OCI-LY7 (cell line): ENCODE results near the gene ZCCHC4. TPM values are rescaled to one million over a fixed set of nuclear protein-coding genes. Genes with fewer than 3 reads are reported as not detected.

ENCODE experiments used
- BruUV-seq: library from RNA; stranded (reverse); fragments of 400-500 nt; replicated peaks from 2 replicates; lab custom pipeline; 2021; lab: Mats Ljungman, UMichigan
- CTCF ChIA-PET: fragments of 300-600 bp; sonication (Branson Sonifier 250); formaldehyde crosslinking; loops from one replicate; lab custom pipeline; 2022; ENCODE audit warnings: antibody characterized with exemption; ENCODE audit not compliant: unreplicated experiment; lab: Charles Lee
- POLR2A ChIA-PET: fragments of 300-600 bp; sonication (Branson Sonifier 250); formaldehyde crosslinking; loops from one replicate; lab custom pipeline; 2022; ENCODE audit warnings: antibody characterized with exemption; lab: Charles Lee
- DNase-seq: peaks from one replicate; pipeline ENCODE4 v3.0.0-alpha.2; 2015; ENCODE audit warnings: low spot score
- H2AFZ ChIP-seq: fragments of 200-600 bp; sonication (generic), shearing (Covaris generic); 2 replicates; pipeline ENCODE4 v1.6.1; 2014; ENCODE audit warnings: mild to moderate bottlenecking, antibody characterized with exemption, low read length, moderate library complexity
- H3K27ac ChIP-seq: fragments of 200-600 bp; sonication (generic); 2 replicates; pipeline ENCODE4 v1.5.1; 2014; ENCODE audit warnings: mixed run types, low read depth, mild to moderate bottlenecking, moderate library complexity, low read length, inconsistent platforms; ENCODE audit not compliant: poor library complexity, severe bottlenecking
- H3K36me3 ChIP-seq: fragments of 200-600 bp; sonication (generic); 2 replicates; pipeline ENCODE4 v1.6.1; 2014; ENCODE audit warnings: mild to moderate bottlenecking, antibody characterized with exemption, low read length, moderate library complexity, mixed read lengths; ENCODE audit not compliant: insufficient read depth
- H3K4me1 ChIP-seq: fragments of 200-600 bp; sonication (generic); 2 replicates; pipeline ENCODE4 v1.5.1; 2014; ENCODE audit warnings: mild to moderate bottlenecking, low read length; ENCODE audit not compliant: insufficient read depth, poor library complexity, severe bottlenecking
- H3K4me2 ChIP-seq: fragments of 200-600 bp; sonication (generic); 2 replicates; pipeline ENCODE4 v1.6.1; 2014; ENCODE audit warnings: mild to moderate bottlenecking, low read length
- H3K4me3 ChIP-seq: fragments of 200-600 bp; sonication (generic); 2 replicates; pipeline ENCODE4 v1.5.1; 2014; ENCODE audit warnings: mild to moderate bottlenecking, low read depth, low read length; ENCODE audit not compliant: poor library complexity, severe bottlenecking
- H3K79me2 ChIP-seq: fragments of 200-600 bp; sonication (generic); 2 replicates; pipeline ENCODE4 v1.6.1; 2016; ENCODE audit warnings: low read depth, mild to moderate bottlenecking, low read length, moderate library complexity, mixed read lengths; ENCODE audit not compliant: insufficient read depth
- H3K9me2 ChIP-seq: fragments of 200-600 bp; sonication (generic); 2 replicates; pipeline ENCODE4 v1.6.1; 2016; ENCODE audit warnings: mild to moderate bottlenecking, low read length, mixed read lengths; ENCODE audit not compliant: insufficient read depth
- H3K9me3 ChIP-seq: fragments of 200-600 bp; sonication (generic); 2 replicates; pipeline ENCODE4 v1.6.1; 2014; ENCODE audit warnings: mild to moderate bottlenecking, mixed run types, low read length, mixed read lengths
- H4K20me1 ChIP-seq: fragments of 200-600 bp; sonication (generic); 2 replicates; pipeline ENCODE4 v1.6.1; 2014; ENCODE audit warnings: mild to moderate bottlenecking, antibody characterized with exemption, low read length, moderate library complexity, mixed read lengths; ENCODE audit not compliant: insufficient read depth
- EZH2phosphoT487 ChIP-seq: fragments of 200-600 bp; sonication (generic); IDR thresholded peaks from 2 replicates; pipeline ENCODE4 v1.6.1; 2018; ENCODE audit warnings: low read depth, borderline replicate concordance, mild to moderate bottlenecking, mixed run types, antibody characterized with exemption, low read length, moderate library complexity, mixed read lengths
- intact Hi-C: fragments of 100-400 bp; cut with micrococcal nuclease; formaldehyde crosslinking; loops from one replicate; pipeline ENCODE4 v1.10.0; 2022; ENCODE audit not compliant: unreplicated experiment
- total RNA-seq, 2 experiments: library from RNA; depleted of rRNA in 1 of 2; stranded (reverse); fragments of >200 nt in 1 of 2; shearing (Covaris generic) in 1 of 2; gene quantifications; 2 replicates each; pipeline ENCODE4 v1.2.3, GENCODE V29; 2014 to 2022
- TF ChIP-seq, protein P1 (sequence below): fragments of 200-600 bp; sonication (generic); conservative IDR thresholded peaks from 2 replicates; pipeline ENCODE4 v1.5.1; 2014; ENCODE audit warnings: mild to moderate bottlenecking, antibody characterized with exemption, low read length, moderate library complexity, mixed read lengths

Gene ZCCHC4
- total RNA-seq, 2 experiments from 2014 or later = 14.9 to 15.2 TPM

GRCh38 chr4:25280210-25280609, 32.4 kb upstream of the ZCCHC4 start:
- peaks cover 30% of the 10 kb centered on the region for H3K36me3 ChIP-seq
- H3K4me1 ChIP-seq = no peaks in the 10 kb centered on the region
- TF ChIP-seq, protein P1, sequence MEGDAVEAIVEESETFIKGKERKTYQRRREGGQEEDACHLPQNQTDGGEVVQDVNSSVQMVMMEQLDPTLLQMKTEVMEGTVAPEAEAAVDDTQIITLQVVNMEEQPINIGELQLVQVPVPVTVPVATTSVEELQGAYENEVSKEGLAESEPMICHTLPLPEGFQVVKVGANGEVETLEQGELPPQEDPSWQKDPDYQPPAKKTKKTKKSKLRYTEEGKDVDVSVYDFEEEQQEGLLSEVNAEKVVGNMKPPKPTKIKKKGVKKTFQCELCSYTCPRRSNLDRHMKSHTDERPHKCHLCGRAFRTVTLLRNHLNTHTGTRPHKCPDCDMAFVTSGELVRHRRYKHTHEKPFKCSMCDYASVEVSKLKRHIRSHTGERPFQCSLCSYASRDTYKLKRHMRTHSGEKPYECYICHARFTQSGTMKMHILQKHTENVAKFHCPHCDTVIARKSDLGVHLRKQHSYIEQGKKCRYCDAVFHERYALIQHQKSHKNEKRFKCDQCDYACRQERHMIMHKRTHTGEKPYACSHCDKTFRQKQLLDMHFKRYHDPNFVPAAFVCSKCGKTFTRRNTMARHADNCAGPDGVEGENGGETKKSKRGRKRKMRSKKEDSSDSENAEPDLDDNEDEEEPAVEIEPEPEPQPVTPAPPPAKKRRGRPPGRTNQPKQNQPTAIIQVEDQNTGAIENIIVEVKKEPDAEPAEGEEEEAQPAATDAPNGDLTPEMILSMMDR = no peak
- no peak for TF ChIP-seq EZH2phosphoT487
- CTCF ChIA-PET = no interaction called here
- no peak overlapping the region for H2AFZ ChIP-seq
- H3K4me2 ChIP-seq = no peak overlapping the region
- H3K79me2 ChIP-seq = no peaks in the 10 kb centered on the region
- POLR2A ChIA-PET = no interaction called here
- no peaks in the 10 kb centered on the region for H3K9me2 ChIP-seq
- no peaks in the 10 kb centered on the region for H4K20me1 ChIP-seq
- BruUV-seq = no TSS peak
- DNase-seq = no peak
- no peaks in the 10 kb centered on the region for H3K9me3 ChIP-seq
- H3K4me3 ChIP-seq = no peak overlapping the region
- intact Hi-C loops = no loop called here
- H3K27ac ChIP-seq = no peak overlapping the region

- no TSS peak for BruUV-seq
- Histone ChIP-seq H3K36me3 (peaks cover 8% of the 10 kb centered on the region; the same call in 1 of the 2 replicates), H3K4me2 (no peak overlapping the region), H3K4me3 (no peak overlapping the region), H2AFZ (no peak overlapping the region), H3K79me2 (no peaks in the 10 kb centered on the region), H3K9me2 (no peaks in the 10 kb centered on the region), H3K27ac (no peak overlapping the region), H3K4me1 (no peaks in the 10 kb centered on the region), H3K9me3 (no peaks in the 10 kb centered on the region), H4K20me1 (no peaks in the 10 kb centered on the region)
- DNase-seq = no peak
- ChIA-PET CTCF (no interaction called here), POLR2A (interaction anchor here (1.2 kb wide), 1 partner anchor 28 kb away, joined by 3 read pairs; no protein-coding TSS in a partner anchor)
- TF ChIP-seq, protein P1 = no peak
- intact Hi-C loops = no loop called here
Measured at GRCh38 chr4:25283948-25284347, 28.6 kb upstream of the ZCCHC4 start.

GRCh38 chr4:25284466-25284865, 28.1 kb upstream of the ZCCHC4 start:
- BruUV-seq = no TSS peak
- Histone ChIP-seq H3K4me1 (no peaks in the 10 kb centered on the region), H3K9me3 (no peaks in the 10 kb centered on the region), H3K4me3 (no peak overlapping the region), H2AFZ (no peak overlapping the region), H3K4me2 (no peak overlapping the region), H3K79me2 (no peaks in the 10 kb centered on the region), H3K27ac (no peak overlapping the region), H4K20me1 (no peaks in the 10 kb centered on the region), H3K36me3 (peaks cover 7% of the 10 kb centered on the region; the same call in 1 of the 2 replicates), H3K9me2 (no peaks in the 10 kb centered on the region)
- DNase-seq = no peak
- CTCF ChIA-PET = no interaction called here
- no peak for TF ChIP-seq EZH2phosphoT487
- TF ChIP-seq, protein P1 = no peak
- intact Hi-C loops = no loop called here
- POLR2A ChIA-PET = no interaction called here
